ENCODE data around the gene ZNF415.

DNA sequence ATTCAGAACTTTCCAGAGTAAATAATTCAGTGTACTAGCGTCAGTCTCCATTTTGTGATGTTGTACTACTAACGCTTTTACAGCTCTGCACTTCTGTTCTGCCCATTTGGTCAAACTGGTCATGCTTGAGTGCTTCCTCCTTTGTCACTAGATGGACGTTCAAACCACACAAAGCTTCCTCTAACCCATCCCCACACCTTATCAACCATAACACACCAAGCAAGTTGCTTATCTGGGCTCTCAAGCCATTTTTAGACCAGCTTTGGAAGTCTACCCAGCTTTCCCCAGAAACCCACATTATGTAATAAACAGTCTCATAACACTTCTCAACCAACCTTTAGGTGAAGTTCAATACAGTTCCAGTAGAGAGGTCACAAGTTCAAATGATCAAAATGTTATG is 28.4 kb upstream of the ZNF415 start:
- TF ChIP-seq, protein P1, sequence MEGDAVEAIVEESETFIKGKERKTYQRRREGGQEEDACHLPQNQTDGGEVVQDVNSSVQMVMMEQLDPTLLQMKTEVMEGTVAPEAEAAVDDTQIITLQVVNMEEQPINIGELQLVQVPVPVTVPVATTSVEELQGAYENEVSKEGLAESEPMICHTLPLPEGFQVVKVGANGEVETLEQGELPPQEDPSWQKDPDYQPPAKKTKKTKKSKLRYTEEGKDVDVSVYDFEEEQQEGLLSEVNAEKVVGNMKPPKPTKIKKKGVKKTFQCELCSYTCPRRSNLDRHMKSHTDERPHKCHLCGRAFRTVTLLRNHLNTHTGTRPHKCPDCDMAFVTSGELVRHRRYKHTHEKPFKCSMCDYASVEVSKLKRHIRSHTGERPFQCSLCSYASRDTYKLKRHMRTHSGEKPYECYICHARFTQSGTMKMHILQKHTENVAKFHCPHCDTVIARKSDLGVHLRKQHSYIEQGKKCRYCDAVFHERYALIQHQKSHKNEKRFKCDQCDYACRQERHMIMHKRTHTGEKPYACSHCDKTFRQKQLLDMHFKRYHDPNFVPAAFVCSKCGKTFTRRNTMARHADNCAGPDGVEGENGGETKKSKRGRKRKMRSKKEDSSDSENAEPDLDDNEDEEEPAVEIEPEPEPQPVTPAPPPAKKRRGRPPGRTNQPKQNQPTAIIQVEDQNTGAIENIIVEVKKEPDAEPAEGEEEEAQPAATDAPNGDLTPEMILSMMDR (IDR thresholded peaks at IDR 0.05) = no peak
- no peak for TF ChIP-seq POLR2A (IDR thresholded peaks at IDR 0.05)
